HCT116 (cell line): ENCODE data around the gene DNAJB1. TPM values are rescaled to one million over a fixed set of nuclear protein-coding genes. Genes with fewer than 3 reads are reported as not detected.

Source experiments
- microRNA counts: library from miRNA; unstranded; fragments of <30 nt; microRNA quantifications from one replicate; lab custom pipeline; 2015
- microRNA-seq: library from miRNA; unstranded; fragments of <30 nt; microRNA quantifications from one replicate; pipeline ENCODE4, GENCODE V29; 2016; ENCODE audit warnings: borderline number of aligned reads
- total RNA-seq: library from RNA; stranded (reverse); gene quantifications from one replicate; pipeline ENCODE4 v1.2.1, GENCODE V29; 2021; ENCODE audit not compliant: unreplicated experiment

The DNAJB1 gene
- total RNA-seq, 1 experiment from 2014 or later = 175 TPM

MicroRNAs within 50 kb of the gene (microRNA counts, 767-probe panel; counts per million panel counts)
- microRNA hsa-miR-639 (lab: Ali Mortazavi, UCI) = not detected

Small RNA genes within 50 kb of the gene (microRNA-seq; reads per million reads assigned to microRNA genes)
- gene MIR639 = not detected

Other genes with a start within 250 kb of the DNAJB1 start
- gene ADGRE5, start 137.0 kb downstream of the DNAJB1 start, total RNA-seq = 98.1 TPM
- gene DDX39A, start 99.1 kb downstream of the DNAJB1 start, total RNA-seq = 152 TPM
- gene PKN1, start 85.1 kb downstream of the DNAJB1 start, total RNA-seq = 248 TPM
- gene PTGER1, start 43.0 kb downstream of the DNAJB1 start, total RNA-seq = 1.1 TPM
- 103 TPM for gene GIPC1, start 22.3 kb downstream of the DNAJB1 start, total RNA-seq
- 232 TPM for gene TECR, start 11.2 kb upstream of the DNAJB1 start, total RNA-seq
- gene NDUFB7, start 53.7 kb upstream of the DNAJB1 start, total RNA-seq = 167 TPM
- not detected for gene CLEC17A, start 64.7 kb upstream of the DNAJB1 start, total RNA-seq
- gene ADGRE3, start 156.4 kb upstream of the DNAJB1 start, total RNA-seq = not detected
- 9.2 TPM for gene ZNF333, start 171.7 kb upstream of the DNAJB1 start, total RNA-seq